Measurements from ENCODE around the gene PRR36.

- TF ChIP-seq POLR2A (IDR thresholded peaks at IDR 0.05) (no peak), CTCF (IDR thresholded peaks at IDR 0.05) (no peak)
Measured at GRCh38 chr19:7832009-7832408, 42.2 kb downstream of the PRR36 start.

Data from adrenal gland (tissue), 5 donors.